ENCODE data around the gene FIGNL2. TPM values are rescaled to one million over a fixed set of nuclear protein-coding genes. Genes with fewer than 3 reads are reported as not detected.

FIGNL2 gene, protein sequence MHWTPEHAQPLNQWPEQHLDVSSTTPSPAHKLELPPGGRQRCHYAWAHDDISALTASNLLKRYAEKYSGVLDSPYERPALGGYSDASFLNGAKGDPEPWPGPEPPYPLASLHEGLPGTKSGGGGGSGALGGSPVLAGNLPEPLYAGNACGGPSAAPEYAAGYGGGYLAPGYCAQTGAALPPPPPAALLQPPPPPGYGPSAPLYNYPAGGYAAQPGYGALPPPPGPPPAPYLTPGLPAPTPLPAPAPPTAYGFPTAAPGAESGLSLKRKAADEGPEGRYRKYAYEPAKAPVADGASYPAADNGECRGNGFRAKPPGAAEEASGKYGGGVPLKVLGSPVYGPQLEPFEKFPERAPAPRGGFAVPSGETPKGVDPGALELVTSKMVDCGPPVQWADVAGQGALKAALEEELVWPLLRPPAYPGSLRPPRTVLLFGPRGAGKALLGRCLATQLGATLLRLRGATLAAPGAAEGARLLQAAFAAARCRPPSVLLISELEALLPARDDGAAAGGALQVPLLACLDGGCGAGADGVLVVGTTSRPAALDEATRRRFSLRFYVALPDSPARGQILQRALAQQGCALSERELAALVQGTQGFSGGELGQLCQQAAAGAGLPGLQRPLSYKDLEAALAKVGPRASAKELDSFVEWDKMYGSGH
- 0.33 and 2.3 TPM in 2 replicates for total RNA-seq

GRCh38 chr12:51848326-51848727, at the start of gene FIGNL2:
Gene FIGNL2 (minus strand): TSS chr12:51848718. CDS start chr12:51822413, 26,305 bp downstream.

GRCh38 chr12:51887476-51888315, 39.2 kb upstream of the FIGNL2 start, which contains the start of gene ANKRD33:
Gene ANKRD33 (plus strand): TSS chr12:51888103. CDS start chr12:51888187, 84 bp downstream.

Other genes with a start within 250 kb of the FIGNL2 start
- gene ANKRD33, start 39.4 kb upstream of the FIGNL2 start, total RNA-seq: not detected in 2 replicates
- 2.1 and 3.9 TPM in 2 replicates for gene ACVRL1, start 58.8 kb upstream of the FIGNL2 start, total RNA-seq
- 8.5 and 14.6 TPM in 2 replicates for gene ACVR1B, start 103.0 kb upstream of the FIGNL2 start, total RNA-seq
- 0.98 and 5.1 TPM in 2 replicates for gene TAMALIN, start 158.2 kb upstream of the FIGNL2 start, total RNA-seq
- gene NR4A1, start 202.7 kb upstream of the FIGNL2 start, total RNA-seq: 3.8 and 6.4 TPM in 2 replicates
- 33.8 and 52.6 TPM in 2 replicates for gene ATG101, start 221.3 kb upstream of the FIGNL2 start, total RNA-seq
- not detected in 2 replicates for gene SMIM41, start 231.0 kb upstream of the FIGNL2 start, total RNA-seq

Data from mesangial cell (primary cell).